ENCODE results near the gene LRRC49.
"Not testable (repeated sequence)": the region's sequence is repeated elsewhere in the genome, so short reads cannot be mapped to it uniquely, and the experiment has no call there.

Gene LRRC49

GRCh38 chr15:70867911-70868467 lies 24.6 kb upstream of the LRRC49 start:
- no peak for DNase-seq (ENCODE audit: low read depth)

DNA sequence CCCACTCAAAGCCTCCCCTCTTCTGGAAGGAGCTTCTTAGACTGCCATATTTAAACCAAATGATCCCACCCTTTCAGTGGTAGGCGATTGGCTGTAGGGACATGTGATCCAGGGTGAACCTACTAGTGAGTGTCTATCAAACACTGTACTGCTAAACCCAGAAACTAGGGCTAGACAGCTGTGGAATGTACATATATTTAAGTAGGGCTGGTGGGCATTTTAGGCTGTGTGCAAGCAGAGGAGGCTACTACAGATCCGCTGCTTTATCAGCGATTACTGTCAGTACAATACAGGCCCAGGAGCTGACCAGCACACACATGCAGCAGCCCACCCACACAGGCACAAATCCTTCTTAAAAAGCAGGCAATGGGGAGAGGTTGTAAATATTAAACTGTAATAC lies 23.3 kb upstream of the LRRC49 start:
- DNase-seq (ENCODE audit: low read depth): no peak

DNA sequence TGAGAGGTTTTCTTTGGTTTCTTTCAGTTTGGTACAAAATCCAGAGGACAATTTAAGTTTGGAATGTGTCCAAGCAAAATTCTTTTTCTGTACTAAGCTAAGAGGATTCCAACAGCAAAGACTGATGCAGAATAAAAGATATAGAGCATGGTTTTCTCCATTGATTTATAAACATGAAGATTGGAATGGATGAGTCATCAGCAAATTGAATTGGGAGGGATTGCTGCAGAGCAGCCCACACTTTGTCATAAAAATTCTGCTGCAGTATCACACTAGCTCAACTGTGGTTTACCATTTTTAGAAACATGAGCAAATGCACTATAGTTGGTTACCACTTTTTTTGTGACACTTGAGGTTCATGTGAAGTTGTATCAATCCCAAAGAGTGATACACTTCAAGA lies 22.6 kb upstream of the LRRC49 start:
- no peak for DNase-seq (ENCODE audit: low read depth)

DNA sequence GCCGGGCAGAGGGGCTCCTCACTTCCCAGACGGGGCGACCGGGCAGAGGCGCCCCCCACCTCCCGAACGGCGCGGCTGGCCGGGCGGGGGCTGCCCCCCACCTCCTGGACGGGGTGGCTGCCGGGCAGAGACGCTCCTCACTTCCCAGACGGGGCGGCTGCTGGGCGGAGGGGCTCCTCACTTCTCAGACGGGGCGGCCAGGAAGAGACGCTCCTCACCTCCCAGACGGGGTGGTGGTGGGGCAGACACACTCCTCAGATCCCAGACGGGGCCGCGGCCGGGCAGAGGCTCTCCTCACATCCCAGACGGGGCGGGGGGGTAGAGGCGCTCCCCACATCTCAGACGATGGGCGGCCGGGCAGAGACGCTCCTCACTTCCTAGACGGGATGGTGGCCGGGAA lies 21.1 kb upstream of the LRRC49 start:
- DNase-seq (ENCODE audit: low read depth): not testable (repeated sequence)

GRCh38 chr15:70873232-70874054 lies 19.2 kb upstream of the LRRC49 start:
- no peak for DNase-seq (ENCODE audit: low read depth)

DNA sequence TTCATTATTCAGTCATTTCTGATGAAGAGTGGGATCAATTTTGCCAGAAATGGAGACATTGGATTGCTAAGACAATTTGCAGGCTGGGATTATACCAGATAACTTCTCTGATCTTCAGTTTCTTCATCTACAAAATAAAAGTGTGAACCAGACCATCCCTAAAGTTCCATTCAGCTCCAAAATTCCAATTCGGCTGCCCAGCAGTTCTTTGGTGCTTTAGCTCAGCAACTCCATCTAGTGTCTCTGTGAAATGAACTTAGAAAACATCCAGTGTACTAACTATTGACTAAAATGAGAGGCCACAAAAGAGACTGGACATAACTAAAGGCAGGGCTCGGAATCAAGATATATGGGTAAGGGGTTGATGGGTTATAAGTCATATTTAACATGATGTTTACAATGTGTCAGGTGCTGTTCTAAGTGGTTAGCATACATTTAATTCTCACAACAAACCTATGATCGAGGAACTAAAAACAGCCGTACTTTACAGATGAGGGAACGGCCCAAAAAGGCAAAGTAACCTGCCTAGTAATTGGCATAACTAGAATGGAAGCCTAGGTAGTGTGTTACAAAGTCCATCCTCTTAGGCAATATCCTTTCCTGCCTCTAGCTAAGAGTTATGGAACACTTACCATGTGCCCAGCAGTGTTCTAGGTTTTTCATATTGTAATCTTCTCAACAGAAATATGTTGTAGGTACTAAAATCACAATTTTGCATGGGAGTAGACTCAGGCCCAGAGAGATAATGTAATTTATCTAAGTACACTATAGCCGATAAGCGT lies 17.4 kb upstream of the LRRC49 start:
- no peak for DNase-seq (ENCODE audit: low read depth)

GRCh38 chr15:70876011-70876410 lies 16.6 kb upstream of the LRRC49 start:
- DNase-seq (ENCODE audit: low read depth): no peak

DNA sequence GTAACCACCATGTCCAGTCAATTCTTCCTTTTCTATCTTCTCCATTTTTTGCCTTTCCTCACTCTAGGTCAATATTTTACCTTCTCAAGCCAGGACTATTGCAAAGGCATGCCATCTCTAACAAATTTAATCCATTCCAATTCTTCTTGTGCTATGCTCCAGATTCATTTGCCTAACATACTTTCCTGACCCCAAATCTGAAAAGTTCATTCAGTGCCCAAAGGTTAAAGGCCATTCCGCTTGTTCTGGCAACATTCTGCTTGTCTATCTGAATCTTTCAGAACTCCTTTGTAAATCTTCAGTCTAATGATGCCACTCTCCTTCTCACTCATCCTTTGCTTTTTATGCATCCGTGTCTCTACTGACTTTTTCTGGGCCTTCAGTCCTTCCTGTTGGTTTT lies 15.9 kb upstream of the LRRC49 start:
- DNase-seq (ENCODE audit: low read depth): no peak

DNA sequence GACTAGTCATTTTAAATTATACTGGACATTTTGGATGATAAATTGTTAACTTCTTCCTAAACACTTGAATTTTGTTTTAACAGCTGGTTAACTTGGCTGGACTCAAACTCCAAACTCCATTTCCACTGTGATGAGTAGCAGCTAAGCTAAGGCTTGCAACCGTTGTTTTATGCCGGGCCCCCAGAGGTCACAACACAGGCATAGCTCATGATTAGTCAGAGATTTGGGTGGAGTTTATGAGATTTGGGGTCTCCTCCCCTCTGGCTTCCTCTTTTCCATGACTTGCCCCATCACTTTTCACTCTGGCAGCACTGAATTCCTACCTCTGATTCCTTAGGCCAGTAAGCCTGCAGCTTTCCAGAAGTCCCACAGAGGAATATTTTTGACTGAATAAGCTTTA lies 13.2 kb upstream of the LRRC49 start:
- no peak for DNase-seq (ENCODE audit: low read depth)

DNA sequence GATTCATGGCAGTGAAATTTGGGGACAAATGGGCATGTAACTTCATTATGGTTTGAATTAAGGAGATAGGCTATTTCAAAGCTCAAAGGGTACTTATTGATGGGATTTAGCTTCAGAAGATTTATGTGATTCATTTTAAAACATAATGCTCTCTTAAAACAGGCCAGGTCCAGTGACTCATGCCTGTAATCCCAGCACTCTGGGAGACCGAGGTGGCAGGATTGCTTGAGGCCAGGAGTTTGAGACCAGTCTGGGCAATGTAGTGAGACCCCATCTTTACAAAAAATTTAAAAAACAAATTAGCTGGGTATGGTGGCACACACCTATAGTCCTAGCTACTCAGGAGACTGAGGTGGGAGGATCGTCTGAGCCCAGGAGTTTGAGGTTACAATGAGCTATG lies 11.8 kb upstream of the LRRC49 start:
- no peak for DNase-seq (ENCODE audit: low read depth)

DNA sequence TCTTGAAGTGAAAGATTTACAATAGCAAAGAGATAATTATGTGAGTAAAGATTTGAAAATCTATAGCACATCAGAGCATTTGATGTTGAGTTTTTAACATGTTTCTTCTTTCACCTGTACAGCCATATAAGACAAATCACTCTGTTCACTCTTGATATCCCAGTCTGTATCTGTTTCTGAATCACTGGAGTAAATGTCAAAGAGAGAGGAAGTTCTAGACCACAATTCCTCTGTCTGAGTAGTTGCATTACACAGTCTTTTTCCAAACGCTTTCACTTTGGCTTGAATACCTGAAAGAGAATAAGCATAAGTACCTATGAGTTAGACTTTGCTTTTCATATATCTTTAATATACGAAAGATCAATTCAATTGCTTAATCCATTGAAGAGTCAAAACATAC lies 10.3 kb upstream of the LRRC49 start:
- no peak for DNase-seq (ENCODE audit: low read depth)

DNA sequence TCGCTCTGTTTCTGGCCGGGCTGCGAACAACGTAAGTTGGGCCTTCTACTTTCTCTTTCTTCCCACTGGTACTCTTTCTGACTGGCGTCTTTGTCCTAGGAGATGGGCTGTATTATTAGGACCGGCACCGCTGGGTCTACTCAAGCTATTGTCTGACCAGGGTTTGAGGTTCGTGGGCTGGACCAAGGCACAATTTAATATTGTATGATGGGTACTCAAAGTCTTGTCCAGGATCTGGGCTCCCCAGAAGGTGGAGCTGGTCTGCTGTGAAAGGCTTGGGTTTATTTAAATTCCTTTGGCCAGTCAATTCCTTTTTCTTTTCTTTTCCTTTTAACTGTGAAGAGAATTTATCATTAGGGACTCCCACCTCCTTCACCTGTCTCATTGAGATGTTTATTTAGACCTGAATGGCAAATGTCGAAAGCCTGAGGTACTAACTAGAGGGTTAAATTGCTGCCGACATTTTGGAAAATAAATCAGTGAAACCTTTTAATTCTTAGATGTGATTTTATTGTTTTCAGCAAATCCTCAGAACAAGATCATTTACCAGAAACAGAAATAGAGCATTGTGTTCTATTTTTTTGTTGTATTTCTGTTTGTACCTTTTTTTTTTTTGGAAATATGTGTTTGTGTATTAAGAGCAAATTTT lies 410 bp downstream of the LRRC49 start:
- DNase-seq (ENCODE audit: low read depth): no peak

DNA sequence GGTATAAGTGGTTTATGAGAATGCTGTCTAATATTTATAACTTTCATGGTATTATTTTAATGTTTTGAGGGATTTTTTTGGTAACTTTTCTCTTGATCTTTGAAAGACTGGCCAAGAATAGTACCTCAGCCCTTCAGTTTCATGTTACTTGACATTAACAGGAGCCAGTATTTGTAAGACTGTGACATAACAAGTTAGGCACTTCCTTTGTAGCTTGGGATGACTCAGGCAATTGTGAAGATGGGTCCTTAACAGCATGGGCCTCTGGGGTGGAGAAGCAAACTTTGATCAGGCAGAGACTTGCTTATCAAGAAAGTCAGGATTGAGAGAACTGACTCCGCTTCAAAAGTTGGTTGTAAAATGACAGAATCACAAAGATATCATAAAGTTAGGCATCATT lies 9.5 kb downstream of the LRRC49 start:
- DNase-seq (ENCODE audit: low read depth): no peak

DNA sequence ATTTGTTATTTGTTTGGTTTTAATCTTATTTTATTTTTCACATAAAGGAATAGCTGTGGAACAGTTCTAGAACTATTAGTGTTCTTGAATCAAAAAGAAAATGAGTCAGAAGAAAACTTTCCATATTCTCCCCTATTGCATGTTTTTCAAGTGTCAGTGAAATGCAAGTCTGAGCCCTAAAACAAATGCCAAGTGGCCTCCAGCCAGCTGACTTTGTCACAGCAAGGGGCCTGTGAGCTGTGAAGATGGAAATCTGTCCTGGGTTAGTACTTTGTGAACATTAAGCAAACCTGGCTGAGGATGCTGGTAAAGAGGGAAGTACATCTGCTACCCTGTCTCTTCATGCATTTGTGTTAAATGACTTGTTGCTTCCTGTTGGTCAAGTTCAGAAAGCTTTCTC lies 14.2 kb downstream of the LRRC49 start:
- DNase-seq (ENCODE audit: low read depth): no peak

DNA sequence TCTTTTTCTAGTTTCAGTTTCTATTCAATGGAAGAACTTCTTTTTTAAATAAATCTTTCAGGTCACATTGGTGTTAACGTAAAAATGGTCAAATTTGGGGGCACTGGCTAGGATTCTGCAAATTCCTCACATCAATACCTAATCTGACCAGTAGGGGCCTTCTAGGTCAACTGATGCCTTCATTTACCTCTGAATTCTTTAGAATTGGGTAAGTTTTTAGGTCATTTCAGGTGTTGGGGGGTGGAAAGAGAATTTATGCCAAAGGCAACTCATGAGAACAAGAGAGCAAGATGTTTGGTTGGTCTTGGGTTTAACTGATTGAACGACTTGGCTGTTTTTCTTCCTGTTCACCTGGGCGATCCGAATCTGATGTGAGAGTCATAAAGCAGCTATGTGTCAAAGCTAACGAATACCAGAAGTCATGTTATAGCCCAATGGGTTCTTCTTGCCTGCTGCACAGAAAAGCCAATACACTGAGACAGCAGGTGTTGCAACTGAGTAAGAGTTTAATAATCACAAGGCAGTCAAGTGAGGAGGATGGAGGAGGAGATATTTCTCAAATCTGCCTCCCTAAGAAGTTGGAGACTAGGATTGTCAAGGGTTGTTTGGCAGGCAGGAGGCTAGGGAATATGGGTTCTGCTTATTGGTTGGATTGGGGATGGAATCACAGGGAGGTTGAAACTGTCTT lies 15.3 kb downstream of the LRRC49 start:
- DNase-seq (ENCODE audit: low read depth): no peak

DNA sequence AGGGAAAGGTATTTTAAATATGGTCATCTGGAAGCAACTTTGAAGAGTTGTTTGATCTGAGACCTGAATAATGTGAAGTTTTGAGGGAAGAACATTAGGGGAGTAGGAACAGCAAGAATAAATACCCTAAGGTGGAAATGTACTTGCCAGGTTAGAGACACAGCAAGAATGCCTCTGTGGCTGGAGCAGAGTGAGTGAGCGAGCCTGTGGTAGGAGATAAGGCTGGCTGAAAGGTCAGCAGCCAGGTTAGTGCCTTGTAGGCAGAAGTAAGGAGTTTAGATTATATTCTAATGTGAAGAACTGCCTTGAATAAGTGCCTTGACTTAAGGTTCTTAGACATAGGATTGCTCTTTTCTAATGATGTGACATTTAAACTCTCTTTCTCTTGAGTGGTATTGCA lies 18.3 kb downstream of the LRRC49 start:
- DNase-seq (ENCODE audit: low read depth): no peak

DNA sequence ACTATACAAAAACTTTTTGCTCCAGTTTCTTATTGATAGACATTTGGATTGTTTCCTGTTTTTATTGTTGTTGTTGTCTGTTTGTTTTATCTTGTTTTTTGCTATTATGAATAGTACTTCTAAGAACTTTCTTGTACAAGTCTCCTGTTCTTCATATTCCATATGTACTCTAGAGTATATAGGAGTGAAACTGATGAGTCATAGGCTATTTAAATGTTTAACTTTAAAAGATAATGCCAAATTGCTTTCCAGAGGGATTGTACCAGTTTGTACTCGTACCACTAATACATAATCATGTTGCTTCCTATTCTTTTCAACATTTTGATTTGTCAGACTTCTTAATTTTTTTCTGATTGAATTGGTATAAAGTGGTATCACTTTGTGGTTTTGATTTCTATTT lies 19.6 kb downstream of the LRRC49 start:
- no peak for DNase-seq (ENCODE audit: low read depth)

- no peak for DNase-seq (ENCODE audit: low read depth)
These were observed 23.9 kb downstream of the LRRC49 start for GRCh38 chr15:70916531-70916930.

GRCh38 chr15:70917955-70918354 lies 25.3 kb downstream of the LRRC49 start:
- no peak for DNase-seq (ENCODE audit: low read depth)

GRCh38 chr15:70920981-70921696 lies 28.5 kb downstream of the LRRC49 start:
- DNase-seq (ENCODE audit: low read depth): no peak

GRCh38 chr15:70922119-70922518 lies 29.5 kb downstream of the LRRC49 start:
- no peak for DNase-seq (ENCODE audit: low read depth)

All from stimulated activated CD8-positive, alpha-beta memory T cell treated with anti-CD3 and anti-CD28 coated beads, Interleukin-12 subunit alpha, Interleukin-12 subunit beta, amount 100 ng/mL, for 1 hour (primary cell).